SK-N-SH (cell line): ENCODE results near the gene C3AR1. TPM values are rescaled to one million over a fixed set of nuclear protein-coding genes. Genes with fewer than 3 reads are reported as not detected.

Source experiments
- CTCF ChIA-PET: fragments of 300-600, 350-600 bp; formaldehyde crosslinking; extraction: SDS; loops from one replicate; lab custom pipeline; 2021; lab: Yijun Ruan, JAX
- POLR2A ChIA-PET: fragments of 350-600 bp; sonication (Branson Sonifier 250); formaldehyde crosslinking; extraction: SDS; loops from one replicate; lab custom pipeline; 2020; ENCODE audit warnings: antibody characterized with exemption, inconsistent platforms; lab: Yijun Ruan, JAX
- DNase-seq: peaks from one replicate; pipeline ENCODE4 v3.0.0; 2012
- H2AFZ ChIP-seq: fragments of 200-600 bp; sonication (generic); 2 replicates; pipeline ENCODE4 v1.8.1; 2016; ENCODE audit warnings: antibody characterized with exemption, mild to moderate bottlenecking, low read depth
- H3F3A ChIP-seq: fragments of 200-600 bp; sonication (generic); replicated peaks from 2 replicates; pipeline ENCODE3; 2016; ENCODE audit warnings: antibody characterized with exemption, mild to moderate bottlenecking; ENCODE audit not compliant: insufficient read depth
- H3K27ac ChIP-seq, 2 experiments: fragments of 200-500 bp in 1 of 2; fragments of 200-600 bp in 1 of 2; sonication (Bioruptor generic) in 1 of 2; sonication (generic), shearing (Covaris generic) in 1 of 2; 2 replicates each; pipeline versions ENCODE4 v1.5.1 to v1.6.1; 2014 to 2016; ENCODE audit warnings: low read depth in 2 of 2, inconsistent platforms in 1 of 2, low read length in 1 of 2, mild to moderate bottlenecking in 1 of 2, mixed read lengths in 1 of 2
- H3K27me3 ChIP-seq: fragments of 200-600 bp; sonication (generic), shearing (Covaris generic); 2 replicates; pipeline ENCODE4 v1.6.1; 2016; ENCODE audit warnings: mixed run types; ENCODE audit not compliant: insufficient read depth
- H3K36me3 ChIP-seq, 2 experiments: fragments of 200-500 bp in 1 of 2; fragments of 200-600 bp in 1 of 2; sonication (Bioruptor generic) in 1 of 2; sonication (generic) in 1 of 2; replicated peaks in 1 of 2; 2 replicates each; pipeline versions ENCODE3 to v1.5.1; 2014 to 2016; ENCODE audit warnings: low read length in 1 of 2, mild to moderate bottlenecking in 1 of 2; ENCODE audit not compliant: insufficient read depth in 2 of 2, control insufficient read depth in 1 of 2
- H3K4me1 ChIP-seq, 2 experiments: fragments of 200-500 bp in 1 of 2; fragments of 200-600 bp in 1 of 2; sonication (Bioruptor generic) in 1 of 2; sonication (generic), shearing (Covaris generic) in 1 of 2; 2 replicates each; pipeline versions ENCODE4 v1.5.1 to v1.6.1; 2014 to 2016; ENCODE audit warnings: low read depth in 1 of 2, low read length in 1 of 2, mixed run types in 1 of 2; ENCODE audit not compliant: insufficient read depth in 2 of 2, control insufficient read depth in 1 of 2
- H3K4me2 ChIP-seq: fragments of 200-600 bp; sonication (generic), shearing (Covaris generic); 2 replicates; pipeline ENCODE4 v1.6.1; 2017; ENCODE audit warnings: mixed run types
- H3K4me3 ChIP-seq, 2 experiments: fragments of 200-500 bp in 1 of 2; fragments of 200-600 bp in 1 of 2; sonication (Bioruptor generic) in 1 of 2; sonication (generic), shearing (Covaris generic) in 1 of 2; 2 replicates each; pipeline versions ENCODE4 v1.5.1 to v1.8.1; 2014 to 2016; ENCODE audit warnings: low read depth in 2 of 2, inconsistent platforms in 1 of 2, low read length in 1 of 2, mild to moderate bottlenecking in 1 of 2, mixed read lengths in 1 of 2, moderate library complexity in 1 of 2
- H3K79me2 ChIP-seq: fragments of 200-600 bp; sonication (generic); 2 replicates; pipeline ENCODE4 v1.8.1; 2017; ENCODE audit warnings: mild to moderate bottlenecking; ENCODE audit not compliant: insufficient read depth
- H3K9ac ChIP-seq: fragments of 200-600 bp; sonication (generic); 2 replicates; pipeline ENCODE4 v1.6.1; 2017; ENCODE audit warnings: mixed run types
- H3K9me2 ChIP-seq: fragments of 200-600 bp; sonication (generic); 2 replicates; pipeline ENCODE4 v1.6.1; 2017; ENCODE audit warnings: mixed run types
- H3K9me3 ChIP-seq: fragments of 200-600 bp; sonication (generic); 2 replicates; pipeline ENCODE4 v1.6.1; 2017; ENCODE audit warnings: mixed run types, mild to moderate bottlenecking, moderate library complexity
- H4K20me1 ChIP-seq: fragments of 200-600 bp; sonication (generic); 2 replicates; pipeline ENCODE4 v1.6.1; 2017; ENCODE audit warnings: mild to moderate bottlenecking, mixed run types; ENCODE audit not compliant: insufficient read depth
- CTCF ChIP-seq: fragments of 200-600 bp; sonication (generic); IDR thresholded peaks from 2 replicates; pipeline ENCODE4 v1.6.1; 2017; ENCODE audit warnings: antibody characterized with exemption, mild to moderate bottlenecking, moderate library complexity
- ELF1 ChIP-seq: IDR thresholded peaks from 2 replicates; pipeline ENCODE4 v1.4.0; 2012
- GATA2 ChIP-seq: sonication (generic); formaldehyde crosslinking; IDR thresholded peaks from 2 replicates; pipeline ENCODE4 v1.5.0; 2020; ENCODE audit warnings: mild to moderate bottlenecking, missing genetic modification reagents
- NFIC ChIP-seq: IDR thresholded peaks from 2 replicates; pipeline ENCODE4 v1.4.0; 2012; ENCODE audit warnings: borderline replicate concordance
- RCOR1 ChIP-seq: fragments of 150-350 bp; IDR thresholded peaks from 2 replicates; pipeline ENCODE4 v1.6.1; 2017; ENCODE audit warnings: antibody characterized with exemption, low read length
- SIN3A ChIP-seq: IDR thresholded peaks from 2 replicates; pipeline ENCODE4 v1.6.1; 2012; ENCODE audit warnings: low read depth, mild to moderate bottlenecking, low read length, moderate library complexity, borderline replicate concordance
- TAF1 ChIP-seq: IDR thresholded peaks from 2 replicates; pipeline ENCODE4 v1.6.1; 2012; ENCODE audit warnings: low read depth, mild to moderate bottlenecking, low read length, moderate library complexity, borderline replicate concordance
- TCF12 ChIP-seq: IDR thresholded peaks from 2 replicates; pipeline ENCODE4 v1.4.0; 2012
- USF2 ChIP-seq: fragments of 150-350 bp; IDR thresholded peaks from 2 replicates; pipeline ENCODE4 v1.6.1; 2017; ENCODE audit warnings: antibody characterized with exemption, low read length, low read depth, borderline replicate concordance
- YY1 ChIP-seq: IDR thresholded peaks from 2 replicates; pipeline ENCODE4 v1.4.0; 2012; ENCODE audit warnings: low read depth, mild to moderate bottlenecking
- WGBS: methylation state at CpG from one replicate; pipeline ENCODE4 v1.1.6; 2017; ENCODE audit warnings: low lambda C conversion rate; 5-methylcytosine and 5-hydroxymethylcytosine counted together
- polyA plus RNA-seq, 3 experiments: library from polyadenylated mRNA; depleted of rRNA; stranded (reverse); fragments of >200 nt; gene quantifications; 2 replicates each; pipeline ENCODE4 v1.2.3, GENCODE V29; 2012

Gene C3AR1
- polyA plus RNA-seq, 1 of the 3 experiments (the other 2 are of a cell fraction), result 1.4 TPM

GRCh38 chr12:8057306-8057705, 8.9 kb downstream of the C3AR1 start:
- TF ChIP-seq CTCF (no peak), RCOR1 (no peak), TAF1 (no peak)
- H3K9ac ChIP-seq, result no peak overlapping the region
- H4K20me1 ChIP-seq, result no peaks in the 10 kb centered on the region
- no peak overlapping the region for H2AFZ ChIP-seq
- H3K9me3 ChIP-seq, result no peaks in the 10 kb centered on the region
- DNase-seq, result no peak
- no peaks in the 10 kb centered on the region for H3F3A ChIP-seq
- H3K79me2 ChIP-seq, result no peaks in the 10 kb centered on the region
- H3K4me3 ChIP-seq, result no peak overlapping the region
- H3K27ac ChIP-seq, result no peak overlapping the region
- H3K4me1 ChIP-seq, result no peaks in the 10 kb centered on the region
- H3K27me3 ChIP-seq, result no peaks in the 10 kb centered on the region
- ChIA-PET POLR2A (no interaction called here), CTCF (interaction anchor here (3.8 kb wide), 1 partner anchor 11 kb away, joined by 23 read pairs; no protein-coding TSS in a partner anchor)
- WGBS, result 48% methylated on average over 2 of the region's 2 CpGs
- H3K9me2 ChIP-seq, result no peaks in the 10 kb centered on the region
- H3K36me3 ChIP-seq, result peaks cover 15 to 27% of the 10 kb centered on the region in 2 experiments
- no peak overlapping the region for H3K4me2 ChIP-seq

GRCh38 chr12:8054816-8055215, 11.3 kb downstream of the C3AR1 start:
- ChIA-PET POLR2A (no interaction called here), CTCF (interaction anchor here (0.9 to 1.2 kb wide), 3 partner anchors 9 to 23 kb away, joined by 3 read pairs; no protein-coding TSS in a partner anchor)
- no peak overlapping the region for H3K4me3 ChIP-seq
- H3F3A ChIP-seq, result no peaks in the 10 kb centered on the region
- no peaks in the 10 kb centered on the region for H3K27me3 ChIP-seq
- no peak overlapping the region for H3K9ac ChIP-seq
- no peak overlapping the region for H3K27ac ChIP-seq
- H4K20me1 ChIP-seq, result no peaks in the 10 kb centered on the region
- no peak overlapping the region for H3K4me2 ChIP-seq
- no peak for TF ChIP-seq YY1
- no peak for TF ChIP-seq USF2
- no peak for TF ChIP-seq RCOR1
- no peak for TF ChIP-seq NFIC
- TF ChIP-seq SIN3A, result no peak
- no peak for TF ChIP-seq GATA2 (CRISPR knock-in tag)
- TF ChIP-seq ELF1, result no peak
- TF ChIP-seq TCF12, result no peak
- H3K79me2 ChIP-seq, result no peaks in the 10 kb centered on the region
- no peaks in the 10 kb centered on the region for H3K4me1 ChIP-seq
- H2AFZ ChIP-seq, result no peak overlapping the region
- no peaks in the 10 kb centered on the region for H3K9me2 ChIP-seq
- peaks cover 17 to 34% of the 10 kb centered on the region in 2 experiments for H3K36me3 ChIP-seq
- H3K9me3 ChIP-seq, result no peaks in the 10 kb centered on the region
- 96% methylated on average over 2 of the region's 2 CpGs for WGBS
- DNase-seq, result no peak
